DND-41 (cell line): ENCODE measurements around the gene OTUD5.

Experiments used
- ATAC-seq: fragments of 200-7000 bp; cut with Tn5 transposase; 3 replicates; pipeline ENCODE4 v1.9.1; 2021; ENCODE audit warnings: low read depth; ENCODE audit not compliant: insufficient read depth
- DNase-seq: peaks from one replicate; pipeline ENCODE4 v3.0.0-alpha.2; 2020
- H2AFZ ChIP-seq: 2 replicates; pipeline ENCODE4 v1.6.0; 2012; ENCODE audit warnings: low read depth, low read length
- H3K27ac ChIP-seq: 2 replicates; pipeline ENCODE4 v1.5.1; 2012; ENCODE audit warnings: low read length, inconsistent platforms
- H3K27me3 ChIP-seq: fragments of 200-600 bp; sonication (generic); 2 replicates; pipeline ENCODE4 v1.6.0; 2012; ENCODE audit warnings: low read length, mild to moderate bottlenecking, inconsistent platforms; ENCODE audit not compliant: insufficient read depth, poor library complexity
- H3K36me3 ChIP-seq: 2 replicates; pipeline ENCODE4 v1.5.1; 2012; ENCODE audit warnings: low read length, inconsistent platforms; ENCODE audit not compliant: insufficient read depth
- H3K4me1 ChIP-seq: 2 replicates; pipeline ENCODE4 v1.5.1; 2012; ENCODE audit warnings: mild to moderate bottlenecking, low read length; ENCODE audit not compliant: insufficient read depth
- H3K4me2 ChIP-seq: 2 replicates; pipeline ENCODE4 v1.6.0; 2012; ENCODE audit warnings: mild to moderate bottlenecking, moderate library complexity, low read length, inconsistent platforms; ENCODE audit not compliant: insufficient read depth
- H3K4me3 ChIP-seq, 2 experiments: fragments of 200-600 bp in 1 of 2; shearing (Covaris generic) in 1 of 2; 2 replicates each; pipeline ENCODE4 v1.5.1; 2012 to 2016; ENCODE audit warnings: inconsistent platforms in 2 of 2, low read length in 2 of 2, mild to moderate bottlenecking in 2 of 2, low read depth in 1 of 2, moderate library complexity in 1 of 2
- H3K79me2 ChIP-seq: 2 replicates; pipeline ENCODE4 v1.6.0; 2012; ENCODE audit warnings: low read length, inconsistent platforms; ENCODE audit not compliant: insufficient read depth
- H3K9ac ChIP-seq: 2 replicates; pipeline ENCODE4 v1.6.0; 2012; ENCODE audit warnings: low read depth, mild to moderate bottlenecking, inconsistent platforms, low read length, moderate library complexity
- H3K9me3 ChIP-seq: 2 replicates; pipeline ENCODE4 v1.5.1; 2012; ENCODE audit warnings: low read length, moderate library complexity, mild to moderate bottlenecking, inconsistent platforms; ENCODE audit not compliant: insufficient read depth, severe bottlenecking
- H4K20me1 ChIP-seq: 2 replicates; pipeline ENCODE4 v1.6.0; 2012; ENCODE audit warnings: low read length; ENCODE audit not compliant: insufficient read depth
- EZH2 ChIP-seq: IDR thresholded peaks from 3 replicates; pipeline ENCODE4 v1.6.1; 2012; ENCODE audit warnings: borderline replicate concordance, low read depth, mild to moderate bottlenecking, moderate library complexity, low read length, inconsistent platforms; ENCODE audit not compliant: severe bottlenecking
- TF ChIP-seq, protein P1 (sequence below): IDR thresholded peaks from 2 replicates; pipeline ENCODE4 v1.5.1; 2012; ENCODE audit warnings: borderline replicate concordance, low read length, moderate library complexity, mild to moderate bottlenecking; ENCODE audit not compliant: poor library complexity, severe bottlenecking; ENCODE audit errors: extremely low read depth

OTUD5 gene

GRCh38 chrX:49001521-49002090 is 44.2 kb upstream of the OTUD5 start:
- no peaks in the 10 kb centered on the region for H3K27me3 ChIP-seq
- peak overlapping the region; percentile 84 to 92; a peak in 3 of 4 replicates for H3K4me3 ChIP-seq
- ATAC-seq (peak; percentile 64), DNase-seq (peak; percentile 72)
- peaks cover 19% of the 10 kb centered on the region for H3K79me2 ChIP-seq
- no peak for TF ChIP-seq EZH2
- TF ChIP-seq, protein P1, sequence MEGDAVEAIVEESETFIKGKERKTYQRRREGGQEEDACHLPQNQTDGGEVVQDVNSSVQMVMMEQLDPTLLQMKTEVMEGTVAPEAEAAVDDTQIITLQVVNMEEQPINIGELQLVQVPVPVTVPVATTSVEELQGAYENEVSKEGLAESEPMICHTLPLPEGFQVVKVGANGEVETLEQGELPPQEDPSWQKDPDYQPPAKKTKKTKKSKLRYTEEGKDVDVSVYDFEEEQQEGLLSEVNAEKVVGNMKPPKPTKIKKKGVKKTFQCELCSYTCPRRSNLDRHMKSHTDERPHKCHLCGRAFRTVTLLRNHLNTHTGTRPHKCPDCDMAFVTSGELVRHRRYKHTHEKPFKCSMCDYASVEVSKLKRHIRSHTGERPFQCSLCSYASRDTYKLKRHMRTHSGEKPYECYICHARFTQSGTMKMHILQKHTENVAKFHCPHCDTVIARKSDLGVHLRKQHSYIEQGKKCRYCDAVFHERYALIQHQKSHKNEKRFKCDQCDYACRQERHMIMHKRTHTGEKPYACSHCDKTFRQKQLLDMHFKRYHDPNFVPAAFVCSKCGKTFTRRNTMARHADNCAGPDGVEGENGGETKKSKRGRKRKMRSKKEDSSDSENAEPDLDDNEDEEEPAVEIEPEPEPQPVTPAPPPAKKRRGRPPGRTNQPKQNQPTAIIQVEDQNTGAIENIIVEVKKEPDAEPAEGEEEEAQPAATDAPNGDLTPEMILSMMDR, result no peak
- no peaks in the 10 kb centered on the region for H3K9me3 ChIP-seq
- peaks cover 22% of the 10 kb centered on the region for H3K4me1 ChIP-seq
- H3K27ac ChIP-seq, result peak overlapping the region; percentile 97
- peak overlapping the region; percentile 76 for H2AFZ ChIP-seq
- H3K36me3 ChIP-seq, result peaks cover 38% of the 10 kb centered on the region
- peak overlapping the region; percentile 84 for H3K4me2 ChIP-seq
- peak overlapping the region; percentile 85 for H3K9ac ChIP-seq
- H4K20me1 ChIP-seq, result peaks cover 9% of the 10 kb centered on the region

GRCh38 chrX:49000636-49001035 is 43.2 kb upstream of the OTUD5 start:
- TF ChIP-seq, protein P1, result no peak
- no peak for TF ChIP-seq EZH2
- ATAC-seq (no peak), DNase-seq (no peak)
- Histone ChIP-seq H3K27me3 (no peaks in the 10 kb centered on the region), H2AFZ (no peak overlapping the region), H3K36me3 (peaks cover 42% of the 10 kb centered on the region), H3K9me3 (no peaks in the 10 kb centered on the region), H3K27ac (no peak overlapping the region), H3K9ac (no peak overlapping the region), H3K4me1 (peaks cover 22% of the 10 kb centered on the region), H3K79me2 (peaks cover 19% of the 10 kb centered on the region), H3K4me2 (peak overlapping the region; percentile 84), H4K20me1 (peaks cover 9% of the 10 kb centered on the region), H3K4me3 (peak overlapping the region in 1 of 2 experiments; percentile 92; a peak in 2 of 4 replicates)

DNA sequence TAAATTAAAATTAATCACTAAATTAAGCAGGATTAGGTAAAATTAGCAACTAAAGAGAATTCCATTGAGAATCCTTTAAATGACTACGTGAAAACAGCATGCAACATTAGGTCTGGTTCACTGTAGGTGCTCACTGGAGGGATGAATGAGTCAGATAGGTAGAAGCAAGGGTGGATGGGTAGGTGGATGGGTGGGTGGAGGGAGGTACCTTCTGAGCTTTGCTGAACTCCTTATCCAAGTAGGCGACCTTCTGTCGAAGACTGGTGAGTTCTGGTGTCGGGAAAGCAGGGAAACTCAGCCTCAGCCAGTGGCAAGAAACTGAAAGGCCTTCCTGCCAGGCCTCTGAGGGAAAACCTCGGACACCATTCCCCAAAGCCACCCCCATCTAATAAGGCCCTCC is 41.6 kb upstream of the OTUD5 start:
- Histone ChIP-seq H2AFZ (no peak overlapping the region), H3K27ac (no peak overlapping the region), H3K4me3 (no peak overlapping the region), H3K79me2 (peaks cover 19% of the 10 kb centered on the region), H4K20me1 (peaks cover 9% of the 10 kb centered on the region), H3K4me2 (no peak overlapping the region), H3K27me3 (no peaks in the 10 kb centered on the region), H3K4me1 (peaks cover 22% of the 10 kb centered on the region), H3K9ac (no peak overlapping the region), H3K36me3 (peaks cover 52% of the 10 kb centered on the region), H3K9me3 (no peaks in the 10 kb centered on the region)
- DNase-seq, result no peak
- no peak for TF ChIP-seq EZH2
- TF ChIP-seq, protein P1, result no peak
- ATAC-seq, result no peak
